NT2/D1 (cell line): Measurements from ENCODE around the gene WFS1.

Experiments used
- DNase-seq: peaks from one replicate; pipeline ENCODE4 v3.0.0-alpha.2; 2011; ENCODE audit warnings: low read depth, low spot score
- H3K27me3 ChIP-seq: 2 replicates; pipeline ENCODE4 v1.6.0; 2011; ENCODE audit warnings: mild to moderate bottlenecking; ENCODE audit not compliant: insufficient read length, insufficient read depth
- H3K36me3 ChIP-seq: 2 replicates; pipeline ENCODE4 v1.6.1; 2011; ENCODE audit warnings: mild to moderate bottlenecking, low read length, mixed read lengths; ENCODE audit not compliant: insufficient read depth, insufficient read length
- H3K4me1 ChIP-seq: 2 replicates; pipeline ENCODE4 v1.5.1; 2011; ENCODE audit not compliant: insufficient read depth, insufficient read length
- H3K4me3 ChIP-seq: 2 replicates; pipeline ENCODE4 v1.5.1; 2011; ENCODE audit warnings: low read depth; ENCODE audit not compliant: insufficient read length
- H3K9ac ChIP-seq: 2 replicates; pipeline ENCODE4 v1.6.0; 2011; ENCODE audit warnings: low read depth; ENCODE audit not compliant: insufficient read length
- H3K9me3 ChIP-seq: 2 replicates; pipeline ENCODE4 v1.5.1; 2011; ENCODE audit warnings: mild to moderate bottlenecking, low read length; ENCODE audit not compliant: insufficient read depth
- SUZ12 ChIP-seq: IDR thresholded peaks from 2 replicates; pipeline ENCODE4 v1.6.1; 2011; ENCODE audit not compliant: insufficient read length, insufficient read depth; ENCODE audit errors: extremely low read depth
- YY1 ChIP-seq: IDR thresholded peaks from 2 replicates; pipeline ENCODE4 v1.6.1; 2011; ENCODE audit not compliant: insufficient read length, insufficient read depth
- ZNF274 ChIP-seq: IDR thresholded peaks from 2 replicates; pipeline ENCODE4 v1.6.1; 2011; ENCODE audit warnings: mild to moderate bottlenecking, low read depth, low read length

The WFS1 gene

DNA sequence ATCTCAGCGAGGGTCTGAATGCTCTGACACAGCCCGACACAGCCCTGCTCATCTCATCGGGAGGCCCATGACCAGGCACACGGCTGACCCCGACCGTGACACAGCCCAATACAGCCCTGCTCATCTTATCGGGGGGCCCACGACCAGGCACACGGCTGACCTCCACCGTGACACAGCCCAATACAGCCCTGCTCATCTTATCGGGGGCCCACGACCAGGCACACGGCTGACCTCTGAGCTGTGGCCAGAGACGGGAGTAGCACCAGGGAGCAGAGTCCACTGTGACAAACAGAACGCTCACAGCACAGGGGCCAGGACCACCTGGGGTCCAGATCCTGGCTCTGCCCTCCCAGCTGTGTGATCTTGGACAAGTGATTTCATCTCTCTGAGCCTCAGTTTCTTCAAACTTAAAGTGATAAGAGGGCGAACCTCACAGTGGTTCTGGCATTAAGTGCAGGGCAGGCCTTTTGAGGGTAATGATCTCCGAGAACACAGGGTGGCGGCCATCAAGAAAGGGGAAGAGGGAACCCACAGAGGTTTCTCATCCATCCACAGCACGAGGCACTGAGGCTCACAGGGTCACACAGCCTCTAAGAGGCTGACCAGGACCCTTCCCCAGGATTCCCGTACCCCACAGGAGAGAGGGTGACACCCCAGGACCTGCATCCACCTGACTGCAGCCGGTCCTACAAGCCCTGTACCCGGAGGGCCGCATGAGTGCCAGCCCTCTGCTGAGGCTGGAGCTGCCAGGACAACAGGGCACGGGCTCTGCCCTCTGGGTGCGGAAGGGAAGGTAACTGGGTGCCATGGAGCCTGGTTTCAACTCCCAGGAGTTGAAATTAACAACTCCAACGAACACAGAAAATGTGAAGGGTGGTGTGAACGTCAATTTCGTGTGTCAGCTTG is 60.1 kb downstream of the WFS1 start:
- H3K9me3 ChIP-seq, result peaks cover 10% of the 10 kb centered on the region; the same call in 1 of the 2 replicates
- H3K27me3 ChIP-seq, result peaks cover 4% of the 10 kb centered on the region
- TF ChIP-seq YY1 (no peak), SUZ12 (no peak), ZNF274 (no peak)
- DNase-seq, result no peak
- H3K4me3 ChIP-seq, result no peak overlapping the region
- no peaks in the 10 kb centered on the region for H3K36me3 ChIP-seq
- H3K4me1 ChIP-seq, result peaks cover 13% of the 10 kb centered on the region
- H3K9ac ChIP-seq, result no peak overlapping the region

- peaks cover 10% of the 10 kb centered on the region; the same call in 1 of the 2 replicates for H3K9me3 ChIP-seq
- no peak overlapping the region for H3K9ac ChIP-seq
- H3K4me3 ChIP-seq, result no peak overlapping the region
- peaks cover 7% of the 10 kb centered on the region for H3K27me3 ChIP-seq
- no peak for TF ChIP-seq SUZ12
- no peak for TF ChIP-seq ZNF274
- no peak for TF ChIP-seq YY1
- peaks cover 12% of the 10 kb centered on the region for H3K4me1 ChIP-seq
- no peaks in the 10 kb centered on the region for H3K36me3 ChIP-seq
- no peak for DNase-seq
Measured at GRCh38 chr4:6330384-6330767, 60.7 kb downstream of the WFS1 start.

GRCh38 chr4:6331018-6331417 is 61.4 kb downstream of the WFS1 start:
- no peak overlapping the region for H3K9ac ChIP-seq
- TF ChIP-seq YY1 (no peak), SUZ12 (no peak), ZNF274 (no peak)
- no peak for DNase-seq
- H3K9me3 ChIP-seq, result peaks cover 10% of the 10 kb centered on the region; the same call in 1 of the 2 replicates
- H3K36me3 ChIP-seq, result no peaks in the 10 kb centered on the region
- H3K4me1 ChIP-seq, result peaks cover 11% of the 10 kb centered on the region
- H3K4me3 ChIP-seq, result no peak overlapping the region
- H3K27me3 ChIP-seq, result peaks cover 12% of the 10 kb centered on the region

- peaks cover 10% of the 10 kb centered on the region; the same call in 1 of the 2 replicates for H3K9me3 ChIP-seq
- H3K36me3 ChIP-seq, result no peaks in the 10 kb centered on the region
- peaks cover 11% of the 10 kb centered on the region for H3K4me1 ChIP-seq
- DNase-seq, result no peak
- peaks cover 12% of the 10 kb centered on the region for H3K27me3 ChIP-seq
- H3K4me3 ChIP-seq, result no peak overlapping the region
- no peak for TF ChIP-seq SUZ12
- TF ChIP-seq YY1, result no peak
- TF ChIP-seq ZNF274, result no peak
- H3K9ac ChIP-seq, result no peak overlapping the region
Measured at GRCh38 chr4:6331468-6331867, 61.8 kb downstream of the WFS1 start.

- TF ChIP-seq ZNF274 (no peak), SUZ12 (no peak), YY1 (no peak)
- DNase-seq, result no peak
- H3K9ac ChIP-seq, result peak overlapping the region; percentile 15
- H3K27me3 ChIP-seq, result peaks cover 14% of the 10 kb centered on the region
- no peaks in the 10 kb centered on the region for H3K36me3 ChIP-seq
- H3K4me3 ChIP-seq, result no peak overlapping the region
- peaks cover 10% of the 10 kb centered on the region; the same call in 1 of the 2 replicates for H3K9me3 ChIP-seq
- H3K4me1 ChIP-seq, result peaks cover 9% of the 10 kb centered on the region
Measured at GRCh38 chr4:6332042-6332668, 62.5 kb downstream of the WFS1 start.

DNA sequence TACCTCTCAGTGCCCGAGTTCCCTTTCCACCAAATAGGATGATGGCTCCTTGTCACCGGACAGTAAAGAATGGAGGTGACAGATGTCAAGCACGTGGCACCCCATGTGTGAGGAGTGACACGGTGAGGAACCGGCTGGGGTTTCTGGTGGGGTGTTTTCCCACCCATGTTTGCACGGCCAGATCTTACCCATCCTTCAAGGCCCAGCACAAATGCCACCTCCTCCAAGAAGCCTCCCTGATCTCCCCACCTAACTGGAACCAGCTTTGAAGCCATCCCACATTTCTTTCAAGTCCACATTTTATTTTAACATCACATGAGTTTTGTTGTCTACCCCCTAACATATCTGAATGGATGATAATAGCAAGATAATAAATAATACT is 63.0 kb downstream of the WFS1 start:
- Histone ChIP-seq H3K36me3 (no peaks in the 10 kb centered on the region), H3K4me1 (peaks cover 11% of the 10 kb centered on the region), H3K27me3 (peaks cover 17% of the 10 kb centered on the region), H3K9me3 (peaks cover 10% of the 10 kb centered on the region; the same call in 1 of the 2 replicates), H3K4me3 (no peak overlapping the region), H3K9ac (no peak overlapping the region)
- TF ChIP-seq SUZ12 (no peak), YY1 (no peak), ZNF274 (no peak)
- no peak for DNase-seq
